ENCODE results near the gene YIPF3.
"Not testable (repeated sequence)": the region's sequence is repeated elsewhere in the genome, so short reads cannot be mapped to it uniquely, and the experiment has no call there.

YIPF3 gene

GRCh38 chr6:43516697-43517504 is at the start of gene YIPF3, which contains the start of gene POLR1C:
YIPF3 (minus strand) TSS chr6:43516926; CDS start chr6:43516807, 119 bp downstream.
POLR1C (plus strand) TSS chr6:43517089; CDS start chr6:43517110, 21 bp downstream.
- DNase-seq = peak; percentile 98

DNA sequence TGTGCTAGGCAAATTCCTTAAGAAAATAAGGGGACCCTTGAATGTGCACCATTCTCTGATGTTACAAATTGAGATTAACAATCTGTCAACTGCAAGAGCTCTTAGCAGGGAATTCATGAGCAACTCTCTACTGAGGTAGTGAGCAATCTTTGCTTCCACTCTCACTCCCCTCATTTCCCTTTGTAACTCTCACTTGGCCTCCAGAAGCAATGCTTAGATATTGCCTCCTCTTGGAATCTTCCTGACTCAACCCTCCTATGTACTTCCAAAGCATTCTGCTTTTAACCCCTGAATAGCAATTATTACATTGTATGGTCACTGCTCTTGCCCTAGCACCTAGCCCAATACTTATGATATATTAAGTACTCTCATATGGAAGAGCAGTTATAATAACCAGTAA is 42.6 kb upstream of the YIPF3 start:
- no peak for DNase-seq

DNA sequence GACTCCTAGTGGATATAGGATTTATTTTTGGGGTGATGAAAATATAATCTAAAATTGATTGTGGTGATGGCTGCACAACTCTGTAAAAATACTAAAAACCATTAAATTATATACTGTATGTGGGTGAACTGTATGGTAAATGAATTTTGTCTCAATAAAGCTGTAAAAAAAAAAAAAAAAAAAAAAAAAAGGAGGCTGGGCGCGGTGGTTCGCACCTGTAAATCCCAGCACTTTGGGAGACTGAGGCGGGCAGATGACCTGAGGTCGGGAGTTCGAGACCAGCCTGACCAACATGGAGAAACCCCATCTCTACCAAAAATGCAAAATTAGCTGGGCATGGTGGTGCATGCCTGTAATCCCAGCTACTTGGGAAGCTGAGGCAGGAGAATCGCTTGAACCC is 40.9 kb upstream of the YIPF3 start:
- DNase-seq = not testable (repeated sequence)

GRCh38 chr6:43547222-43547621 is 30.5 kb upstream of the YIPF3 start:
- DNase-seq = no peak

DNA sequence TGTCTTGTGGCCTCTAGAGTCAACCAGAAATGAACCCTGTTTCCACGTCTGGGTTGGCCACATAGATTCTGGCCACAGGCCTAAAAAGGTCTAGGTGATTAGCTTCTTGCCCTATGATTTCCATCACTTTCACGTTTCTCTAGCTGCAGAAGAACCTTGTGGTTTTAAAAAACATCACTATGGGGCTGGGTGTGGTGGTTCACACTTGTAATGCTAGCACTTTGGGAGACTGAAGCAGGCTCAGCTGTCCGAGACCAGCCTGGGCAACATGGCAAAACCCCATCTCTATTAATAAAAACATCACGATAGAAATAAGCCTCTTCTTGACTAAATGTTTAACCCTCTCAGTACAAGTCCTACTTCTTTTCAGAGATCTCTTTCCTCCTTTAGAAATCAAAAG is 27.7 kb upstream of the YIPF3 start:
- no peak for DNase-seq

- no peak for DNase-seq
Measured at GRCh38 chr6:43541774-43542471, 25.2 kb upstream of the YIPF3 start.

- DNase-seq = no peak
Measured at GRCh38 chr6:43540507-43540906, 23.8 kb upstream of the YIPF3 start.

DNA sequence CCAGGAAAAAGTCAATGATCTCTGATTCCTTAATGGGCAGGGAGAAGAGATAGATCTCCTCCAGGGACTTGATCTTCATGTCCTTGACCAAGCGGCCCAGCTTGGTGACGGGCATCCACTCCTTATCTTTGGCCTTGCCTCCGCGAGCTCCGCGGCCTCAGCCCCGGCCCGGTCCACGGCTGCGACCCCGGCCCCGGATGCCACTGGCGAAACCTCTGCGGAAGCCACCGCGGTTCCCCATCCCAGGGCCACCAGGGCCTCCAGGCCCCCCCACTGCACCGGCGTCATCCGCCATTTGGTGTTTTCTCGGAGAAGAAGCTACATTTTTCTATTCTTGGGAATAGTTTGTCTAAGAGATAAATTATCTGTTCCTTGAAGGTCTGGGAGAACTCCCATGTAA is 22.7 kb upstream of the YIPF3 start:
- DNase-seq = not testable (repeated sequence)

DNA sequence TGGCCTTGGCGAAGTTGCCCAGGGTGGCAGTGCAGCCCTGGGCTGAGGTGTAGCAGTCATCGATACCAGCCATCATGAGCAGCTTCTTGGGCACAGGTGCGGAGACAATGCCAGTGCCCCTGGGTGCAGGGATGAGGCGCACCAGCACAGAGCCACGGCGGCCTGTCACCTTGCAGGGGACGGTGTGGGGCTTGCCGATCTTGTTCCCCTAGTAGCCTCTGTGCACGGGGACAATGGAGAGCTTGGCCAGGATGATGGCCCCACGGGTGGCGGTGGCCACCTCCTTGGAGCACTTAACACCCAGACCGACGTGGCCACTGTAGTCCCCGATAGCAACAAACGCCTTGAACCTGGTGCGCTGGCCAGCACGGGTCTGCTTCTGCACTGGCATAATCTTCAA is 22.3 kb upstream of the YIPF3 start:
- not testable (repeated sequence) for DNase-seq

DNA sequence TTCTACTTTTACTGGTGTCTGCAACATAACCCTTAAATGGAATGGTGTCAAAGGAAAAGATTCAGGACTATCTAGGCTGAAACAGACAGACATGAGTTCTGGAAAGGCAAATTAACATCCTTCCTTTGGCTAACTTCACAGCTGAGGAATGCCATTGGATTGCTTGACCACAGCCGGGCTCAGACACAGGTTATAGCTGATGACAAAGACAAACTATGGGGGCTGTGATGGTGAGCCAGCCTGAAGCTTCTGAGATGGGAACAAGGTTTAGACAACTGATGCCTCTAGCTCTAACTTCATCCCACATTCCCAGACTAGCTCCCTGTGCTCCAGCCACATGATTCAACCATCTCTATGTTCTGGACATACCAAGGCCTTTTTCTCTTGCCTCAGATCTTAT is 15.5 kb upstream of the YIPF3 start:
- no peak for DNase-seq

DNA sequence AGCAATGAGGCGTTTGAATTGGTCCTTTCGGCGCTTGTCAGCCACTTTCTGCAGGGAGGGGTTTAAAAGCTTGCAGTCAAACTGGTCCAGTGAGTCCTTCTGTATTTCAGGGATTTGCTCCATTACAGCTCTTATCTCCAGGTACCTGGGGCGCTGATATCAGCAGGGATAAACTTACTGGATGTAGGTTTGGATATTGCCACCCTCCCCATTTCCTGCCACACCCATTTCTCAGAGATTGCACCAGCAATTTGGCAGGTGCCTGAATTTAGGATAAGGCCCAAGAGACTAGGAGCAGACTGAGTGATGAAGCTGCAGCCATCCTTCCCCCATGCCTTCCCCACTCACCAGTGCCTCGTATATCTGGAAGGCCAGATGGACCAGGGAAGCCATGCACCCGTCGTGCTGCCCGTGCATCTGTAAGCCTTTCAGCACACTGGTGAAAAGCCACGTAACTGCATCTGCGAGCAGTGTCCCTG is 7.8 kb upstream of the YIPF3 start:
- DNase-seq = no peak

GRCh38 chr6:43523284-43523683 is 6.6 kb upstream of the YIPF3 start:
- DNase-seq = no peak

DNA sequence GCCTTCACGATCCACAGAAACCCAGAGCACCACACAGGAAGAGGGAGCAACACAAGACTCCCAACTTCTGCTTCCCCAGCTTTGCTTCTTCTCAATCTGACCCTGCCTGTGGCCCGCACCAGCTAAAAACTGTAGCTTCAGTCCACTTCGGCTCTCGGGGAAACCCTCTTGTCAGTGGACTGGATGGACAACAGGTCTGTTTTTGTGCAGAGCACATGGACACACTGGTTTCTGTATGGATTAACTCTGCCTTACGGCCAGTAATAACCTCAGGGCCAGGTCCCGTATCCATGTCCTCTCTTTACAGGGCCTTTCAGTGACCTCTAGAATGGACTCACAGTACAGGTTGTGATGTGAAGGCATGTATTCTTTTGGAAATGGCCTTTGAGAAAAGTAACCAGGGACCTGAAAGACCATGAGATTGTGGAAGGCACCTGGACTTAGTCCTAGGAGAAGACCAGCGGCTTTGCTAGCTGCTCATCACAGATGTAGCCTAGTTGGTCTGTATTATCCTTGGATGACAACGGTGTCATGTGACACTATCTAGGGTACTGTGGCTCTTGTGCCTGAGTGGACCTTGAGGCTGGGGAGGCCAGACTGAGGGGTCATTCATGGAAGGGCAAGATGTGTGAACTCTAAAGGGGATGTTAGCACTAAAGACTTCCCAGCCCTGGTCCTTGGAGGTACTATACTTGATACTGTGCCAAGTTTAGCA is 6.0 kb upstream of the YIPF3 start:
- no peak for DNase-seq

DNA sequence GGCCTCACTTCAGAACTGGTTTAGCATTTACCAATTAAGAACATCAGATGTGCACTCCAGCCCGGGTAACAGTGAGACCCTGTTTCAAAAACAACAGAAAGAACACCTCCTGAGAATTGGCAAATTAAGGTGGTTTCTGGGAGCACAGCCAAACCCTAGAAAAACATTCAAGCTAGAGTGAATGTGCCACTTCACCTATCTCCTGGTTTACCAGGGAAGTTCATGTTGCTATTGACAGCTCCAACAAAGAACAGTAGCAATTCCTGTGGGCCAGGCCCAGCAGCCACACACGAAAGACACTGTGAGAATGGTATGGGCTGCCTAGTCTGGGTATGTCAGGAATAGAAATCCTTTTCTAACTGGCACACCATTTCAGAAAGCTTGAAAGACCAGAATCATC is 5.1 kb upstream of the YIPF3 start:
- DNase-seq = peak in 1 of 2 experiments; percentile 48

GRCh38 chr6:43520097-43520496 is 3.4 kb upstream of the YIPF3 start:
- DNase-seq = no peak

DNA sequence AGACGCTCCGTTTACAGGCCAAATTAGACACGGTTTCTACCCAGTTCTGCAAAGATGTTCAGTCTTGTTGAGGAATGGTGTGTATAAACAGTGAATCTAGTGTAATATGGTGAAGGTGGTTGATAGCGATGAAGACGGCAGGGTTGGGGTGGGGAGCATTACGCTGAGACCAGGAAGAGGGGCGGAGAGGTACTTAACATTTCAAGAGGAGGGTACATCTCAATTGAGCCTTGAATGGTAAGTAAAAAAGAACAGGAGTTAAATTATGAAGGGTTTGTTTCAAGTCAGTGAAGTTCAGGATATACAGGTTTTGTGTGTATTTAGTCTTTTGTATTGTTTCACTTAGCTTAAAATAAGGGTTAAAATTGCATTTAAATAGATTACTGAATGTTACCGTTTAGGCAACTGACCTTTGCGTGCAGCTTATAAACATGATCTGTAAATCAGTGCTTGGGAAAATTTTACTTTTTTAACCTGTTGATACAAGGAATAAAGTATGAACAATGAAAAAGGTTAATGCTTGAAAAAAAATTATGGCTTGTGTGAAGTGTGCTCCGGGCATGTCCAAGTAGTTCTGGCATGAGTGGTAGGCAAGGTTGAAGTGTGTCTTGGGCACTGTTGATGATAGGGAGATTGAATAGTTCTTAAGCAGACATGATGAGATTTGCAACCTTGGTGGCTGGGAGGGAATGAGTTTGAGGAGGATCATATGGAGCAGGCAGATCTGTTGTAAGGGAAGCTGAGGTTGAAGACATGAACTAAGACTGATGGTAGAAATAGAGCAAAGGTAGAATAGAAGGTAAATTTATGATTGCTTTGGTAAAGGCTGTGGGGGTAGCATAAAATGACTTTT is 1.0 kb upstream of the YIPF3 start:
- no peak for DNase-seq

- no peak for DNase-seq
Measured at GRCh38 chr6:43516367-43516696, 394 bp downstream of the YIPF3 start.

DNA sequence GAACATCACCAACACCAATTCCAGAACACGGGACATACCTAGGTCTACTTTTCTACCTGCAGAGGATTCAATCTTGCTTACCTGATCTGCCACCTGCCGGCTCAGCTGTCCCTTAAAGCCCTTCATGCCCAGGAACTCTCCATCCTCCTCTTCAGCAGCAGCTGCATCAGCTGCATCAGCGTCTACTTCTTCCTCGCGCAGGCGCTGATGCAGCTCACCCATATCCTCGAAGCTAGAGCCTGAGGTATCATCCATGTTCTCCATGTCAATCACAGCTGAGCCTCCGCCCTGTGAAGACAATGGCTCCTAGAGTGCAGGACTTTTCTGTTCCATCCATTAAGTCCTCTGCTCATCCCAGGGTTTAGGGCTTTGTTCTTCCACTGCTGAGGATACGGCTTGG is 918 bp downstream of the YIPF3 start:
- no peak for DNase-seq

DNA sequence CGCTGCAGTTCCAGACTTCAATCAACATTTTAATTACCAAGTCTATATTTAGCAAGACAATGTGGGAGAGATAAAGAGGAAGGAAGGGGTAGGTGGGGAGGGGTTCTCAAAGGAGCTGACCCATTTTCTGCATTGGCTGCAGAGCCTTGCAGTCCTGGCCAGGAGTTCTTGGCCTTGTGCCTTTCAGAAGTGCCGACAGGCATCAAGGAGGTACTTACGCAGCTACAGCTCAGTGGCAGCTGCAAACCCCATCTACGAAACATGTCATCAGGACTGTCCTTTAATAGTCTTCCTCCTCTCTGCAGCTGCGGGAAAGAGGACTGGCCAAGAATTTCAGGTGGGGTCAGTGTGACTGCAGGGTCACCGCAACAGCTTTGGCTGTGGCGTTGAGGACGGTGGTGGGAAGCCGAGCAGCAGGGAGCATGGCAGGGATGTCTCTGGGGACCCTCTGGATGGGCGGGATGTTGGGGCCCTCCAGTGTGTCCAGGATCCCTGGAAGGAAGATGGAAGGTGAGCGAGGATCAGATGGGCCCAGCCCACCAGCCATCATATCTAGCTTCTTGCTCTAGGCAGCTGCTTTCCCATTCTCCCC is 4.8 kb downstream of the YIPF3 start:
- no peak for DNase-seq

- DNase-seq = no peak
Measured at GRCh38 chr6:43510827-43511163, 5.9 kb downstream of the YIPF3 start.

DNA sequence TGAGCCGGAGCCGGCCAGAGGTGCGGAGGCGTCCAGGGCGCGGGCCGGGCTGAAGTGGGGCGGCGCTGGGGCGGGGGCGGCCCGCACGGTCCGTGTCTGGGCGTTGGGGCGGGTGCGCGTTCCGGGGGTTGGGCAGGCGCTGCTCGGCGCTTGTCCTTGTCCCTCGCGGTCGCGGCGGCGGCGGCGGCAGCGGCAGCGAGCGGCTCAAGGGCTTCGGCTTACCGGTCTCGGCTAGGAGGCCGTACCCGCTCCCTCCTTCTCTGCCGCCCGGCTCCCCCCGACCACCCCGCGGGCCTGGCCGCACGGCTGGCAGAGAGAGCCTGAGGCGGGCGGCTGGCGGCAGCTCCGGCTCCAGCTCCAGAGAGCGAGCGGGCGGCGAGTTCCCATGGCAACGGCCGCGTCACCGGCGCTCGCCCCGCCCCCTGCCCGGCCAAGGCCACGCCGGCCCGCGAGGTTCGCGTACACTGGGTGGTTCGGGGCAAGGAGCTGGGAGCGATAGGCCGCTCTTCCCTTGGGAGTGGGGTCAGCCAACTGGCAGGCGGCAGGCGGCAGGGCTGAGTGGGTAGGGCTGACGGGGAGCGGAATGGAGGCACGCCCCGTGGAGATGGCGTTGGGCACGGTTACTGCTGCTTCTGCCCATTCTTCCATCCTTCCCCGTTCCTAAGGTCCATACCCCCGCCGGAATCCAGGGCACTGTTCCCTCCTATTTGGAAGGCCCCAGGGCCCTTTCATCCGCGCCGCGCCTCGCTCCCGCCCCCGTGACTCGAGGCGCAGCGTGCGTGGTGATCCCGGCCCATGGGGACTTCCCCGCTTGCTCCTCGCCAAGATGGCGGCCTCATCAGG is 6.5 kb downstream of the YIPF3 start, which contains the start of gene LRRC73:
Gene LRRC73, minus strand, starts transcription at position 363 of the 843 bp plus-strand sequence. CDS start 561 bp downstream, outside the sequence.
- peak; percentile 63 to 65 for DNase-seq
